Omental fat pad (tissue), 4 donors: ENCODE measurements around the gene MPZL3. TPM values are rescaled to one million over a fixed set of nuclear protein-coding genes. Genes with fewer than 3 reads are reported as not detected.

Experiments used
- ATAC-seq: fragments of 150-250 bp; one replicate; pipeline ENCODE4 v1.9.1; 2016; ENCODE audit warnings: mild to moderate bottlenecking, moderate library complexity; ENCODE audit not compliant: low FRiP score
- DNase-seq: peaks from one replicate; pipeline ENCODE4 v3.0.0-alpha.2; 2019; ENCODE audit warnings: low spot score
- CTCF ChIP-seq, 3 donors: fragments of 450-650 bp; IDR thresholded peaks; one replicate each; pipeline ENCODE4 v1.5.1; 2016 to 2017; ENCODE audit warnings: antibody characterized with exemption in 3 of 3, mild to moderate bottlenecking in 3 of 3, moderate library complexity in 2 of 3
- total RNA-seq, 4 donors: library from RNA; depleted of rRNA; stranded (reverse); fragments of >200 nt; gene quantifications; one replicate each; pipeline ENCODE4 v1.1.0, GENCODE V29; 2016

MPZL3 gene
- total RNA-seq, 4 donors from 2014 or later = 1.3 to 2.5 (median 2.4) TPM

GRCh38 chr11:118281284-118281683, 29.1 kb upstream of the MPZL3 start:
- ATAC-seq (no peak), DNase-seq (no peak)
- TF ChIP-seq CTCF (IDR thresholded peaks at IDR 0.05) = no peak

GRCh38 chr11:118277312-118277711, 25.1 kb upstream of the MPZL3 start:
- TF ChIP-seq CTCF (IDR thresholded peaks at IDR 0.05) = no peak
- DNase-seq = no peak
- no peak for ATAC-seq

- TF ChIP-seq CTCF (IDR thresholded peaks at IDR 0.05) = no peak
- ATAC-seq = no peak
- no peak for DNase-seq
Measured at GRCh38 chr11:118276422-118276821, 24.3 kb upstream of the MPZL3 start.

- no peak for DNase-seq
- no peak for TF ChIP-seq CTCF (IDR thresholded peaks at IDR 0.05)
- no peak for ATAC-seq
Measured at GRCh38 chr11:118275176-118275575, 23.0 kb upstream of the MPZL3 start.

- no peak for TF ChIP-seq CTCF (IDR thresholded peaks at IDR 0.05)
- ATAC-seq = no peak
- DNase-seq = no peak
Measured at GRCh38 chr11:118274186-118274585, 22.0 kb upstream of the MPZL3 start.

- ATAC-seq = no peak
Measured at GRCh38 chr11:118272001-118272400, 19.8 kb upstream of the MPZL3 start.

More at GRCh38 chr11:118272001-118272400, 19.8 kb upstream of the MPZL3 start:
- no peak for TF ChIP-seq CTCF (IDR thresholded peaks at IDR 0.05)
- no peak for DNase-seq
